HG02970 (cell line): ENCODE results near the gene REG3A.

Source experiments
- ATAC-seq: cut with Tn5 transposase; IDR thresholded peaks from one replicate; pipeline ENCODE4 v1.9.1; 2021; ENCODE audit warnings: mild to moderate bottlenecking, moderate library complexity, moderate number of reproducible peaks; ENCODE audit not compliant: unreplicated experiment, low FRiP score

Gene REG3A

GRCh38 chr2:79159653-79160052 is at the start of gene REG3A:
REG3A (minus strand) TSS chr2:79159753; CDS start chr2:79159405, 348 bp downstream.
- no peak for ATAC-seq

DNA sequence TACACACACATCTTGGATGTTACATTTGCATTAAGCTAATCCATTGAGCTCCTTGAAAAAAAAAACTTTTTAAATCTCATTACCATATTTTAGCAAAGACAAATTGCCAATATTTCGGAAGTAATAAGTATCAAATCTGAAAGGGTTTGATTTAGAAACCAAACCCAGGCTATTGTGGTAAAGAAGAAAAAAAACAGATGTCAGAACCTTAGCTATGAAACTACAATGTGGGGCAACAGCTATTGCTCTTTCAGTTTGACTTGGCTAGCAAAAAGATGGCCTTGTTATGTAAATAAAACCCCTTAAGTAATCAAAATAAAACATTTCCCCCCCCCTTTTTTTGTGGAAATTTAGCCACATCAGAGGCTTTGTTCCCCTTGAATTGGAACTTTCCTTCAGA is 41.2 kb upstream of the REG3A start:
- ATAC-seq = no peak

DNA sequence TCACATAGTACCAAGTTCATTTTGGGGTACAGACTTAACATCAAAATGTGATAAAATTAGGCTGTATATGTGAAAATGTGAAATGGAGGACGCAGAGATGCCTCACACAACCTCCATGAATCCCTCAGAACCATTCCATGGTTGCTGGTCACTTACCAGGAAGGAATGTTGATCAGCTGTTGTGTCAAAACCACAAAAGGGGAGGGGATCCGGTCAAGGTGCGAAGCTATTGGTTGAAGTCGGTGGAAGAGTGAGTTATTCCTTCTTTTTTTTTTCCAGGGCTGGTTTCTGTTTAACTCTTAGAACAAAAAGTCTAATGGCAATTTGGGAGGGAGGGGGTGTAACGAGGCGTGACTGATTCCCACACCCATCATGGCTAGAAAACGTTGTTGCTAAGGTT is 32.3 kb upstream of the REG3A start:
- ATAC-seq = no peak

DNA sequence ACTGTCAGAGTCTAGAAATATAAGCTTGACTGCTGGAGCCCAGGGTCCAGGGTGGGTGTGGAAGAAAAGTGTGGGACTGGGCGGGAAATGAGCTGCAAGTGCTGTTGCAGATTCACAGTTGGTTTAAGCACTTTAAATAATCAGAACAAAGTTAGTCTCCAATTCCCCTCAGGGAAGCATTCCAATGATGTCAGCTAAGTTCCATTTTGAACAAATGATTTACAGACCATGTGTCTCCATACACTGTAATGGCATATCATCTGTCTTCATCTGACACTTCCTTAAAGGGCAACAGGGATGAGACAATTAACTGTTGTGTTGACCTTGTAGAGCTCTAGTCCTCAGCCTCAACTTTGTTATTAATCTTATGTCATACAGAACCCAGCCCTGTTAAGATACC is 31.5 kb upstream of the REG3A start:
- ATAC-seq = no peak

DNA sequence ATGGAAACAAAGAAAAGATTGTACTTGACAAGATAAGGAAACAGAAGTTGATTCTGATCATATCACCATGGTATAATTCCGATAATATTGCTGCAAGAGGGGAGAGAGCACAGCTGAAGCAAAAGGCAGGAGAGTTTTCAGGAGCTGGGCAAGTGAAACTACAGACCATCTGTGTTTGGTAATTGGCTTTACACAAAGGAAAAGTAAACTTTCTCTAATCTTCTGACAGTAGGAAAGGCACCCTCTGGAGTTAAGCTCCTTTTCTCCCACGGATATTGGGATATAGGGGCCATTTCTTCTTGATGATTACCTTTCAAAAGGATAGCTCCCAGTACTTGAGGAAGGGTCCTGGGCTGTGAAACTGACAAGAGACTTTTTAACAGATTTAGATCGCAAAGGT is 29.9 kb upstream of the REG3A start:
- no peak for ATAC-seq

GRCh38 chr2:79181617-79182016 is 22.1 kb upstream of the REG3A start:
- ATAC-seq = no peak

- ATAC-seq = no peak
Observed at GRCh38 chr2:79180092-79180491, 20.5 kb upstream of the REG3A start.

GRCh38 chr2:79179036-79179435 is 19.5 kb upstream of the REG3A start:
- ATAC-seq = no peak

DNA sequence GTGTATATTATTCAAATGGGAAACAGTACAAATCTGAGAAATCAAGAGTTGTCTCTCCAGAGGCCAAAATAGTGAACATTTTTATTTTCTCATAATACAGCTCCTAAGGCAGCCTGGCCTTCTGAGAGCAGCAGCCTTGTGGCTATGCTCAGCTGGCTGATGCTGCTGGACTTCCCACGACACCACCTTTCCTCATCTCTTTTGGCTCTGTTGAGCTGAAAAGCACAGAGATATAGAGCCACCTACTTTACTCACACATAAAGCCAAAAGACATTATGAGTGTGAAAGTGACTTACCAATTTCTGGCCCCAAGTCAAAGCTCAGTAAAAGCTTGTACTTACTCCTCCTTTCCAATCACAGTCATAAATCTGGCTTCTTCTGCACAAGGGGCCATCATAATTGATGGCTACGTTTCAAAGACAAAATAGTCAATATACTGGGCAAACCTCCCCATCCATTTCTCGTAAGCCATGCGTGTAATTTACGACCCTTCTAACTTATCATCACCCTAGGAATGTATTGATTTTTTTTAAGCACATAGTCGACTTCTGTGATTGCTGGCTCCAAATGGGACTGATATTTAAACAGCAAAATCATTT is 18.6 kb upstream of the REG3A start:
- no peak for ATAC-seq

DNA sequence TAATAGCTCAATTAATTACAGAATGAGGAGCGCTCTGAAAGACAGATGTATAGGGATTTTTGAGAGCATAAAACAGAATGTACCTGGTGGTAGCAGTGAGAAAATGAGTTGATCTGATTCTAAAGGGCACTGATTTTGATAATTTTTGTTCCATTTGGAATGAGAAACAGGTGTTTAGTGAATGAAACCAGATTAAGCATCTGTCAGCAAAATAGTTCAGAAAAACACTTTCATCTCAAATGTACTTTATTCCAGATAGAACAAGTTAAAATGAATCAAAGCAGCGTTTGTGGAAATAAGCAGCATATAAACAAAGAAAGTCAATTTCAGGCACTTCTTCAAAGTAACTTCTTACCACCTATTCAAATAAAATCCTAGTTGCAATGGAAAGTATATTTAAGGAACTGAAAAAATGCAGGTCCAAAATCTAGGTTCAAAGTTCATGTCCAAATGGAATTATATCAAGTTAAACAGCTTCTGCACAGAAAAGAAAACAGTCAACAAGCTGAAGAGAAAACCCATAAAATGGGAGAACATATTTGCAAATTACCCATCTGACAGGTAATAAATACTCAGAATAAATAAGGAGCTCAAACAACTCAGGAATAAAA is 11.9 kb upstream of the REG3A start:
- no peak for ATAC-seq

DNA sequence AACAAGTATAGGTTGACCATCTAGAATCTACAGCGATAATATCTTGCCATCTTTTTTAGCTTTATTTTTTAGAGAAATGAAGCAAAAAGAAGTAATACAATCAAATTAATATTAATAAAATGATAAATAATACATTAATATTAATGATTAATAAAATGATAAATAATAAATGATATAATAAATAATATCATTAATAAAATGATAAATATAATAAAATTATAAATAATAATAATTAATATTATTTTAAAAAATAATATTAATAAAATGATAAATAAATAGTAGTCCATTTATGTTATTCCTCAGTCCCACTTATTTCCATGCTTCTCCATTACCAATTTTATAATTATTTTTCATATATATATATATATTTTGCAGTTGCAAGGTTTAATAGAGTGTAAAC is 3.2 kb upstream of the REG3A start:
- no peak for ATAC-seq

GRCh38 chr2:79162132-79162531 is 2.6 kb upstream of the REG3A start:
- no peak for ATAC-seq

GRCh38 chr2:79159030-79159429 is 523 bp downstream of the REG3A start:
- no peak for ATAC-seq

DNA sequence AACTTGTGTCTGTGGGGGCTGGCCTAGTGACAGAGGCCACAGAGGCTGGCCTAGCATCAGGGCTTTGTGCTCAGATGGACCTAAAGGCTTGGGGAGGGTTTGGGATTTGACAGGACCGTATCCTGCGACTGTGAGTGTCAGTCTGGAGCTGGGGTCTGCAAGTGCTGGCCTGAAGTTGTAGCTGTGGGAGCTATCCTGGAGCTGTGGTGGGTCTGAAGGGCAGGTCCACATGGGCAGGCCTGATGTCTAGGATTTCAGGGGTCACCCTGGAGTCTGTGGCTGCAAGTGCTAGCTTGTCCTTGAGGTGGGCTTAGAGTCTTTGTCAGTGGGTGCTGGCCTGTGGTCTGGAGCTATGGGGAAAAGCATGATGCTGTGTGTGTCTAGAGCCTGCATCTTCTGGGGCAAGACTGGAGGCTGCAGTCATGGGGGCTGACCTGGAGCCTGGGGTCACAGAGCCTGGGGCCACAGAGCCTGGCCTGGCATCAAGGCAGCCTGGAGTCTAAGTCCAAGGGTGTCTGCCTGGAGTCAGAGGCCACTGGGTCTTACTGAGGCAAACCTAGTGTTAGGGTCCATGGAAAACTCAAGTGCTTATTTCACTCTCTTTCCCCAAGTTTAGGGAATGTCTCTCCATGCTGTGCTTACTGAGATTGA is 3.6 kb downstream of the REG3A start:
- no peak for ATAC-seq

- ATAC-seq = no peak
Observed at GRCh38 chr2:79139423-79139822, 20.1 kb downstream of the REG3A start.

- ATAC-seq = no peak
Observed at GRCh38 chr2:79138385-79138784, 21.2 kb downstream of the REG3A start.

DNA sequence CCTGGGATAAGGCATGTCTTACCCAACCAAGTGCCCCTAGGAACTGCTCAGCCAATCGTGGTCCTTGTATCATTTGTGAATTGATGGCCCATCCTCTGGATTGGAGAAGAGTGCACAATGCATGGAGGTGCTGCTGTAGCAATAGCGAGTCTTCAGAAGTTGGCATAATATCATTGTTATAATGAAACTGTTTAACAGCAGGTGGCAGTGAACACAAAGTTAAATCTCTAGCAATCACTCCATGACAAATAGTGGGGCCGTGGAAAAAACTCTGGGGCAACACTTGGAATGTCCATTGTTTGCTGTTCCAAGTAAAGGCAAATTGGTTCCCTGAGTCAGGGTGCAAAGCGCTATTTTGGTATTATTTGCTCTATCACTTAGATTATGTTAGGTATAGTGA is 27.9 kb downstream of the REG3A start:
- no peak for ATAC-seq

DNA sequence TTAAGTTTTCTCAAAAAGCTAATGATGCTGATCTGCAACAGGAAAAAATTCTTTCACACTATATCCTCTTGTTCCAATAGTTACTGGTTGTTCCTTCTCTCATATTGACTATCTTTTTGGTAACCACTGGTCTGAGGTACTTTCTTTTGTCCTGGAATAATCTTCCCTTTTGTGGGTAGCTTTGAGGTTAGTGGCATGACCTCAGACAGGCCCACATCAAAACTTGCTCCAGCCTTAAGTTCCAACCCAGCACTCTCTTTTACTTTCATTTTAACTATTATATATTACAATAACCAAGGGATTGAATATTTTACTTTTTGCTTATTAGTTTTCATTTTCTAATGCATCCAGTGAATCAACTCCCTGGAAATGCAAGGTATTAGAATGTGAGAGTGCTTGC is 29.7 kb downstream of the REG3A start:
- ATAC-seq = no peak

DNA sequence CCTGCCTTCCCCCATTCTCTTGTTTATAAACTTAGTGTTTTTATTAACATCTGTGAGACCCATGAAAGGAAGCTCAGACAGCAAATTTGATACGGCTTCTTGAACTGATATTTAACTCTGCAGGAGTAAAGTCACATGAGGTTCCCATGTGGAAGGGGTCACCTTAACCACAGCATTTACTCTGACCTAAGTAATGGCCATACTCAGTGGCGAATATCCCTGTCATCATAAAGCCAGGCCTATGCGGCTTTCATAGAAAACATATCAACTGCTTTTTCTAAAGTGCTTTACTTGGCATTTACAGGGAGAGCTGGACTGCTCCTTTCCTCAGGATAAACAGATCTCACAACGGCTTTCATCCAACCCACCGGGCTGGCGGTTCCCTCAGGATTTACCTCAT is 30.3 kb downstream of the REG3A start:
- ATAC-seq = no peak

- no peak for ATAC-seq
Observed at GRCh38 chr2:79128406-79128805, 31.1 kb downstream of the REG3A start.

DNA sequence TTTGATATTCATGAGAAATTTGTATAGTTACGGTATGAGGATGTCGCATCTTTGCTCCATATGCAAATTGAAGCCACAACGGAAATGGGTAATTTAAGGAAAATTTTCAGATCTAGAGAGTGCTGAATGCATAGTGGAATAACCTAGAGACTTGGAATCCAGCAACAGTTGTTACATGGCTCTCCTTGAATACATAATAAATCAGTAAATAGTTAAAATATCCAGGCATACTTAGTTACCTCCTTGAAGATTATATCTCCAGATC is 33.9 kb downstream of the REG3A start:
- ATAC-seq = no peak

GRCh38 chr2:79124907-79125720 is 34.4 kb downstream of the REG3A start:
- no peak for ATAC-seq
